ENCODE data around the gene LHPP. TPM values are rescaled to one million over a fixed set of nuclear protein-coding genes. Genes with fewer than 3 reads are reported as not detected.

LHPP gene
- total and polyA plus RNA-seq, 4 donors = 15.0 to 58.3 (median 35.9) TPM

- 92% methylated on average over 17 of the region's 17 CpGs for WGBS (ENCODE audit: insufficient coverage)
- H3K27ac ChIP-seq (ENCODE audit: low read depth, low read length) = no peak overlapping the region
- no peak overlapping the region for H3K4me3 ChIP-seq (ENCODE audit: low read depth, low read length)
- peaks cover 28% of the 10 kb centered on the region for H3K4me1 ChIP-seq (ENCODE audit: control insufficient read depth, insufficient read depth, low read length)
- H3K27me3 ChIP-seq (ENCODE audit: control insufficient read depth, insufficient read depth, low read length) = no peaks in the 10 kb centered on the region
- peaks cover 4% of the 10 kb centered on the region for H3K9me3 ChIP-seq (ENCODE audit: control insufficient read depth, insufficient read depth, low read length)
- H3K36me3 ChIP-seq (ENCODE audit: control insufficient read depth, insufficient read depth, low read length) = peaks cover 18% of the 10 kb centered on the region
- no peak for DNase-seq (ENCODE audit: low read depth in 4 of 6, low spot score in 6 of 6)
These were observed 131.9 kb downstream of the LHPP start for GRCh38 chr10:124593431-124593985.

- H3K9me3 ChIP-seq (ENCODE audit: control insufficient read depth, insufficient read depth, low read length) = peaks cover 4% of the 10 kb centered on the region
- H3K27ac ChIP-seq (ENCODE audit: low read depth, low read length) = no peak overlapping the region
- H3K4me3 ChIP-seq (ENCODE audit: low read depth, low read length) = no peak overlapping the region
- WGBS (ENCODE audit: insufficient coverage) = 91% methylated on average over 2 of the region's 6 CpGs
- peaks cover 20% of the 10 kb centered on the region for H3K4me1 ChIP-seq (ENCODE audit: control insufficient read depth, insufficient read depth, low read length)
- no peaks in the 10 kb centered on the region for H3K27me3 ChIP-seq (ENCODE audit: control insufficient read depth, insufficient read depth, low read length)
- peaks cover 19% of the 10 kb centered on the region for H3K36me3 ChIP-seq (ENCODE audit: control insufficient read depth, insufficient read depth, low read length)
- DNase-seq (ENCODE audit: low read depth in 4 of 6, low spot score in 6 of 6) = no peak
These were observed 132.6 kb downstream of the LHPP start for GRCh38 chr10:124594240-124594639.

GRCh38 chr10:124595143-124595883, 133.7 kb downstream of the LHPP start:
- Histone ChIP-seq H3K27me3 (ENCODE audit: control insufficient read depth, insufficient read depth, low read length) (no peaks in the 10 kb centered on the region), H3K4me3 (ENCODE audit: low read depth, low read length) (no peak overlapping the region), H3K9me3 (ENCODE audit: control insufficient read depth, insufficient read depth, low read length) (peaks cover 4% of the 10 kb centered on the region), H3K36me3 (ENCODE audit: control insufficient read depth, insufficient read depth, low read length) (peaks cover 25% of the 10 kb centered on the region), H3K4me1 (ENCODE audit: control insufficient read depth, insufficient read depth, low read length) (peaks cover 9% of the 10 kb centered on the region), H3K27ac (ENCODE audit: low read depth, low read length) (no peak overlapping the region)
- WGBS (ENCODE audit: insufficient coverage) = 82% methylated on average over 8 of the region's 9 CpGs
- no peak for DNase-seq (ENCODE audit: low read depth in 4 of 6, low spot score in 6 of 6)

- Histone ChIP-seq H3K4me1 (ENCODE audit: control insufficient read depth, insufficient read depth, low read length) (peaks cover under 1% of the 10 kb centered on the region), H3K27me3 (ENCODE audit: control insufficient read depth, insufficient read depth, low read length) (no peaks in the 10 kb centered on the region), H3K27ac (ENCODE audit: low read depth, low read length) (no peak overlapping the region), H3K36me3 (ENCODE audit: control insufficient read depth, insufficient read depth, low read length) (peaks cover 32% of the 10 kb centered on the region), H3K4me3 (ENCODE audit: low read depth, low read length) (no peak overlapping the region), H3K9me3 (ENCODE audit: control insufficient read depth, insufficient read depth, low read length) (peaks cover 3% of the 10 kb centered on the region)
- WGBS (ENCODE audit: insufficient coverage) = 91% methylated on average over 17 of the region's 18 CpGs
- no peak for DNase-seq (ENCODE audit: low read depth in 4 of 6, low spot score in 6 of 6)
These were observed 134.6 kb downstream of the LHPP start for GRCh38 chr10:124596116-124596785.

- no peak for DNase-seq (ENCODE audit: low read depth in 4 of 6, low spot score in 6 of 6)
- H3K4me1 ChIP-seq (ENCODE audit: control insufficient read depth, insufficient read depth, low read length) = peaks cover 5% of the 10 kb centered on the region
- 92% methylated on average over 21 of the region's 21 CpGs for WGBS (ENCODE audit: insufficient coverage)
These were observed 135.6 kb downstream of the LHPP start for GRCh38 chr10:124596962-124597845.

GRCh38 chr10:124597846-124598165, 136.2 kb downstream of the LHPP start:
- H3K4me3 ChIP-seq (ENCODE audit: low read depth, low read length) = no peak overlapping the region
- H3K27ac ChIP-seq (ENCODE audit: low read depth, low read length) = no peak overlapping the region
- H3K36me3 ChIP-seq (ENCODE audit: control insufficient read depth, insufficient read depth, low read length) = peaks cover 37% of the 10 kb centered on the region
- no peaks in the 10 kb centered on the region for H3K27me3 ChIP-seq (ENCODE audit: control insufficient read depth, insufficient read depth, low read length)
- peaks cover 7% of the 10 kb centered on the region for H3K4me1 ChIP-seq (ENCODE audit: control insufficient read depth, insufficient read depth, low read length)
- 93% methylated on average over 10 of the region's 10 CpGs for WGBS (ENCODE audit: insufficient coverage)
- no peak for DNase-seq (ENCODE audit: low read depth in 4 of 6, low spot score in 6 of 6)
- no peaks in the 10 kb centered on the region for H3K9me3 ChIP-seq (ENCODE audit: control insufficient read depth, insufficient read depth, low read length)

More at GRCh38 chr10:124596962-124597845, 135.6 kb downstream of the LHPP start:
- Histone ChIP-seq H3K27ac (ENCODE audit: low read depth, low read length) (no peak overlapping the region), H3K27me3 (ENCODE audit: control insufficient read depth, insufficient read depth, low read length) (no peaks in the 10 kb centered on the region), H3K36me3 (ENCODE audit: control insufficient read depth, insufficient read depth, low read length) (peaks cover 39% of the 10 kb centered on the region), H3K4me3 (ENCODE audit: low read depth, low read length) (no peak overlapping the region), H3K9me3 (ENCODE audit: control insufficient read depth, insufficient read depth, low read length) (no peaks in the 10 kb centered on the region)

GRCh38 chr10:124598196-124598595, 136.6 kb downstream of the LHPP start:
- no peak for DNase-seq (ENCODE audit: low read depth in 4 of 6, low spot score in 6 of 6)
- H3K36me3 ChIP-seq (ENCODE audit: control insufficient read depth, insufficient read depth, low read length) = peaks cover 39% of the 10 kb centered on the region
- H3K4me3 ChIP-seq (ENCODE audit: low read depth, low read length) = no peak overlapping the region
- H3K27me3 ChIP-seq (ENCODE audit: control insufficient read depth, insufficient read depth, low read length) = no peaks in the 10 kb centered on the region
- 86% methylated on average over 6 of the region's 6 CpGs for WGBS (ENCODE audit: insufficient coverage)
- H3K9me3 ChIP-seq (ENCODE audit: control insufficient read depth, insufficient read depth, low read length) = no peaks in the 10 kb centered on the region
- H3K27ac ChIP-seq (ENCODE audit: low read depth, low read length) = no peak overlapping the region
- H3K4me1 ChIP-seq (ENCODE audit: control insufficient read depth, insufficient read depth, low read length) = peaks cover 11% of the 10 kb centered on the region

GRCh38 chr10:124598773-124599587, 137.4 kb downstream of the LHPP start:
- H3K9me3 ChIP-seq (ENCODE audit: control insufficient read depth, insufficient read depth, low read length) = no peaks in the 10 kb centered on the region
- WGBS (ENCODE audit: insufficient coverage) = 95% methylated on average over 13 of the region's 13 CpGs
- H3K4me1 ChIP-seq (ENCODE audit: control insufficient read depth, insufficient read depth, low read length) = peaks cover 19% of the 10 kb centered on the region
- H3K36me3 ChIP-seq (ENCODE audit: control insufficient read depth, insufficient read depth, low read length) = peaks cover 45% of the 10 kb centered on the region
- H3K4me3 ChIP-seq (ENCODE audit: low read depth, low read length) = no peak overlapping the region
- no peak for DNase-seq (ENCODE audit: low read depth in 4 of 6, low spot score in 6 of 6)
- no peak overlapping the region for H3K27ac ChIP-seq (ENCODE audit: low read depth, low read length)
- no peaks in the 10 kb centered on the region for H3K27me3 ChIP-seq (ENCODE audit: control insufficient read depth, insufficient read depth, low read length)

- Histone ChIP-seq H3K27ac (ENCODE audit: low read depth, low read length) (no peak overlapping the region), H3K27me3 (ENCODE audit: control insufficient read depth, insufficient read depth, low read length) (no peaks in the 10 kb centered on the region), H3K4me3 (ENCODE audit: low read depth, low read length) (no peak overlapping the region), H3K9me3 (ENCODE audit: control insufficient read depth, insufficient read depth, low read length) (no peaks in the 10 kb centered on the region), H3K36me3 (ENCODE audit: control insufficient read depth, insufficient read depth, low read length) (peaks cover 48% of the 10 kb centered on the region), H3K4me1 (ENCODE audit: control insufficient read depth, insufficient read depth, low read length) (peaks cover 25% of the 10 kb centered on the region)
- 89% methylated on average over 6 of the region's 7 CpGs for WGBS (ENCODE audit: insufficient coverage)
- no peak for DNase-seq (ENCODE audit: low read depth in 4 of 6, low spot score in 6 of 6)
These were observed 138.0 kb downstream of the LHPP start for GRCh38 chr10:124599588-124600050.

All from spinal cord (tissue), 10 donors.